ENCODE results near the gene PDIK1L.
"Not testable (repeated sequence)": the region's sequence is repeated elsewhere in the genome, so short reads cannot be mapped to it uniquely, and the experiment has no call there.

The PDIK1L gene

GRCh38 chr1:26089125-26089524 is 22.5 kb upstream of the PDIK1L start:
- no peak for DNase-seq (ENCODE audit: low read depth in 2 of 2, low spot score in 1 of 2)

DNA sequence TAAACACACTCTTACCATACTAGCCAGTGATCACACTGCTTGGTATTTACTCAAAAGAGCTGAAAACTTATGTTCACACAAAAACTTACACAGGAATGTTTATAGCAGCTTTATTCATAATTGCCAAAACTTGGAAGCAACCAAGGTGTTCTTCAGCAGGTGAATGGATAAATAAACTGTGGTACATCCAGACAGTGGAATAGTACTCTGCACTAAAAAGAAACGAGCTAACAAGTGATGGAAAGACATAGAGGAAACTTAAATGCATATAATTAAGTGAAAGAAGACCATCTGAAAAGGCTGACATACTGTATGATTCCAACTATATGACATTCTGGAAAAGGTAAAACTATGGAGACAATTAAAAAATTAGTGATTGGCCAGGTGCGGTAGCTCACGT is 20.7 kb upstream of the PDIK1L start:
- DNase-seq (ENCODE audit: low read depth in 2 of 2, low spot score in 1 of 2) = no peak

GRCh38 chr1:26092422-26092821 is 19.2 kb upstream of the PDIK1L start:
- no peak for DNase-seq (ENCODE audit: low read depth in 2 of 2, low spot score in 1 of 2)

DNA sequence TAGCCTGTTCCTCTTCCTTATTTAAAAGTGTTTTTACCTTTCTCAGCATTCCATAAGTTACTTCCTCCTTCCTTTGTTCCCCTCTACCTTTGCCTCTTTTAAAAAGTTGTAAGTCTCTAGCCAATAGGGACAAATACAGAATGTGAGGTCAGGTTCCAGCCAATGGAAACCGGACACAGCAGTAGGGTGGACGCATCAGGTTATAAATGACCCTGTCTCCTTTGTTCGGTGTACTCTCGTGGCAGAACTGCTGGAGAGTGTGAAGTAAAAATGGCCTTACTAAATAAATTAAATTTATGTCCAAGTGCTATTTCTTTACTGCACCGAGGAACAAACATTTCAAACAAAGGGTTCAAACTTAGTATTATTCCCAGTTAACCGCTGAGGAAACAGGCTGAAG is 18.1 kb upstream of the PDIK1L start:
- DNase-seq (ENCODE audit: low read depth in 2 of 2, low spot score in 1 of 2) = not testable (repeated sequence)

DNA sequence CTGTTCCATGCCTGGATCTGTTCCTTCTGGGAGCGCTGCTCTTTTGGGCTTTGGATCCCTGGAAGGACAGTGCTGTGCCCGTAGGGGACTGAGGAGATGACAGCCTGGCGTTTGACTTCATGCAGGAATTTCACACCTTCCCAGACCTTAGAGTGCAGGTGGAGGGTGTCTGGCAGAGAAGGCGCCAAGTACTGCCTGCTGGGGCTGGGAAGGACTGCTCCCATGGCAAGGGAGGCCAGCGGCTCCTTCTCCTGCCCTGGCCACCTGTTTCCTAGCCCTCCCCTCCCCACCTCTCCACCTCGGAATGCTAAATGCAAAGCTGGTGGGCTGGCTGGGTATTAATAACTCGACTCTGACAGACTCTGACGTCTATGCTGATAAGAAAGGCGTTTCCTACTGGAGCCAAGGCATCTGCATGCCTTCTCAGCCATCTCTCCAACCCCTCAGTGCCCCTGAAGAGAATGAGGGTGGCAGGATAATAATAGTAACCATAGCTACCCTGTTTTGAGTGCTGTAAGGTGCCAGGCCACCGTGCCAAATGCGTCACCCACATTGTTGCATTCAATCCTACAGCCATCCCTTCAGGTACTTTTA is 17.5 kb upstream of the PDIK1L start:
- DNase-seq (ENCODE audit: low read depth in 2 of 2, low spot score in 1 of 2) = no peak

- DNase-seq (ENCODE audit: low read depth in 2 of 2, low spot score in 1 of 2) = no peak
These were observed 16.8 kb upstream of the PDIK1L start for GRCh38 chr1:26094677-26095383.

DNA sequence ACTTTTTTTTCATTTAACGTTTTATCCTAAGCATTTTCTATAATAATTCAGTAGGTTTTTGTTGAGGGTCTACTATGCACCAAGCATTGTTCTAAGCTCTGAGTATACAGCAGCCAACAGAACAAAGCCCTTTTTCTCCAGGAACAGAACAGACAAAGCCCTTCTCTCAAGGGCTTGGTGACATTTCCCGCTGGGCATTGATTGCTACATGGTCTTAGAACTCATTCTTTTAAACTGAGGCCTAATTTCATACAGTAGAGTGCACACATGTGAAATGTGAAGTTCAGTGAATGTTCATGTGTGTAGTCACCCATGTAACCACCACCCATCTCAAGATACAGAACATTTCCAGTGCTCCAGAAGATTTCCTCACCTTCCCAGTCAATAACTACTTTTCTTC is 15.2 kb upstream of the PDIK1L start:
- DNase-seq (ENCODE audit: low read depth in 2 of 2, low spot score in 1 of 2) = no peak

DNA sequence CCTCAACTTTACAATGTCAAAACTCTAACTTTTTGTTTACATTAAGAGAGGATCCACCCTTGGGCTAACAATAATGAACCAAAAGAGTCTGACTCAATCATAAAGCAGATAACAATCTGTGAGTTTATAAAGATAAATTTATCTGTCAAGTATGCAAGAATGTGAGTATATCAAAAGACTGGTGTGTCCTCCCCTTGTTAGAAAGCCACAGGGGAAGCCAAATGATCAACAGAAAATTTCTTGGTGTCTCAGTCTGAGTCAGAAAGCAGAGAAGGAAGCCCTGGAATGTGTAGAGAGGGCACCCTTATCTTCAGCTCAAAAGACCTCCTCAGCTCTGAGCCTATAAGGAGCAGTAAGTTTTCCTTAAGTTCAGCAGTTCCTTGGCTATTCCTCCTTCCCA is 13.9 kb upstream of the PDIK1L start:
- DNase-seq (ENCODE audit: low read depth in 2 of 2, low spot score in 1 of 2) = no peak

DNA sequence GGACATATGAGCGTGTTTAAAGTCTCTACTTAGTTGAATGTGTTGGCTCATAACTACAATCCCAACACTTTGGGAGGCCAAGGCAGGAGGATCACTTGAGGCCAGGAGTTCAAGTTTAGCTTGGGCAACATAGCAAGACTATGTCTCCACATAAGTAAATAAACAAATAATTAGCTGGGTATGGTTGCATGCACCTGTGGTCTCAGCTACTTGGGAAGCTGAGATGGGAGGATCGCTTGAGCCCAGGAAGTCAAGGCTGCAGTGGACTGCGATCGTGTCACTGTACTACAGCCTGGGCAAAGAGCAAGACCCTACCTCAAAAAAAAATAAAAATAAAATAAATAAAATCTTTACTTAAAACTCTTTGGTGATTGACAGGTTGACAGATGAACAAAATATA is 13.0 kb upstream of the PDIK1L start:
- no peak for DNase-seq (ENCODE audit: low read depth in 2 of 2, low spot score in 1 of 2)

DNA sequence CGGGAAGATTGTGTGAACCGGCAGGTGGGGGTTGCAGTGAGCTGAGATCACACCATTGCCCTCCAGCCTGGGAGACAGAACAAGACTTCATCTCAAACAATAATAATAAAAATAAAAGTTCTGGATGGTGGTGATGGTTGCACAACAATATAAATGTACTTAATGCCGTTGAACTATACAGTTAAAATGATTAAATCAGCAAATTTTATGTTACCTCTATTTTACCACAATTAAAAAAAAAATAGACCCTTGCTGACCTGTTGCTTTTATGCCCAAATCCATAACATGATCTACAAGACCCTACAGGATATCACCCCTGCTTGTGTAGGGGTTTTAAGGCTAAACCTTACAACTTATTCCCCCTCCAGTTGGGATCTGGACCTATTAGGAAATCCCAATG is 11.8 kb upstream of the PDIK1L start:
- DNase-seq (ENCODE audit: low read depth in 2 of 2, low spot score in 1 of 2) = no peak

DNA sequence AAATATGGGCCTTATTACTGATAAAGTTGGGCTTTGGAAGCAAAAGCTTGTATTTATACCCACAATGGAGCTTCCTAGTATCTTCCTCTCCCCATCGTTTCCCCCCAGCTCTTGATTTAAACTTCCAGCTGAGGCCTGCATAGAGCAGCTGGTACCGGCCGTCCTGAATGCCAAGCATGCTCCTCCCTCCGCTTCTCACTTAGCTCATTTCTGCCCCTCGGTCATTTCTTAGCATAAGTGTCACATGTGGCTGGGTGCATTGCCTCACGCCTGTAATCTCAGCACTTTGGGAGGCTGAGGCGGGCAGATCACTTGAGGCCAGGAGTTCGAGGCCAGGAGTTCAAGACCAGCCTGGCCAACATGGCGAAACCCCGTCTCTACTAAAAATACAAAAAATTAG is 11.4 kb upstream of the PDIK1L start:
- DNase-seq (ENCODE audit: low read depth in 2 of 2, low spot score in 1 of 2) = not testable (repeated sequence)

DNA sequence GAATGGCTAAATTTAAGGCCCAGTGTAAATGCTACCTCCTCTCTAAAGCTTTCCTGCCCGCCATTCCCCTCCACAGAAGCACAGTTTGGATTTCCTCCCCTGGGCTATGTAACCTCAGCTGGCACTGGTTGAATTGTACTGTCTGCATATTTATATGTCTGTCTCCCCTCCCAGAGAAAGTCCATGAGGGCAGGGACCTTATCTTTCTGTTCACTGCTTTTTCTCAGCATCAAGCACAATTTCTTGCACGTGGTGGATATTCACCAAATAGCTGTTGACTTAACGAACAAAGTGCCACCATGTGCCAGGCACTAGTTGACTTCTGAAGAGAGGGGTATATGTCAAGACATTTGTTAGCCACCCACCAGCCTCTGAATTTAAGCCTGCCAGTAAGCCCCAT is 9.5 kb upstream of the PDIK1L start:
- no peak for DNase-seq (ENCODE audit: low read depth in 2 of 2, low spot score in 1 of 2)

GRCh38 chr1:26102526-26102925 is 9.1 kb upstream of the PDIK1L start:
- DNase-seq (ENCODE audit: low read depth in 2 of 2, low spot score in 1 of 2) = no peak

- DNase-seq (ENCODE audit: low read depth in 2 of 2, low spot score in 1 of 2) = not testable (repeated sequence)
These were observed 6.4 kb upstream of the PDIK1L start for GRCh38 chr1:26105226-26105548.

GRCh38 chr1:26109229-26110164 is 2.1 kb upstream of the PDIK1L start:
- DNase-seq (ENCODE audit: low read depth in 2 of 2, low spot score in 1 of 2) = no peak

GRCh38 chr1:26110731-26111529 is 694 bp upstream of the PDIK1L start:
- DNase-seq (ENCODE audit: low read depth in 2 of 2, low spot score in 1 of 2) = peak; percentile 41 to 42

DNA sequence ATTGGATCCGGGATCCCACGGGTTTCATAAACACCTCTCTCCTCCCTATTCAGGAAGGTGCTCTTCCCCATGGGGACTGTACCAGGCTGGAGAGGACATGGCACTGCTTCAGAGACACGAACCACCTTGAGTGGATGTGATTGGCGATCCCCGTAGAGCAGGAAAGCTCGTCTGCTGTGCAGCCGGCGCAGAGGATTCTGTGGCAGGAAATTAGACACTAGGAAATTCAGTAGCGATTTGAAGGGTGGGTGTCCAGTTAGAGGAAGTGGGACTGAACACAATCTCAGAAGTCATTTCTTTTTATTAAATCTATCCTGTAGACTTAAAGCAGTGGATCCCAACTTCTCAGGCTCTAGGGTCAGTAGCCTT is 767 bp downstream of the PDIK1L start:
- DNase-seq (ENCODE audit: low read depth in 2 of 2, low spot score in 1 of 2) = no peak

GRCh38 chr1:26114165-26114927 is 2.7 kb downstream of the PDIK1L start:
- no peak for DNase-seq (ENCODE audit: low read depth in 2 of 2, low spot score in 1 of 2)

- DNase-seq (ENCODE audit: low read depth in 2 of 2, low spot score in 1 of 2) = no peak
These were observed 8.4 kb downstream of the PDIK1L start for GRCh38 chr1:26119892-26120608.
